GM12878 (cell line): Measurements from ENCODE around the gene PLPPR1. TPM values are rescaled to one million over a fixed set of nuclear protein-coding genes. Genes with fewer than 3 reads are reported as not detected.

Experiments used
- ATAC-seq: fragments of 200-7000 bp; cut with Tn5 transposase; 3 replicates; pipeline ENCODE4 v1.9.1; 2020; ENCODE audit warnings: mild to moderate bottlenecking, moderate library complexity
- BruUV-seq: library from RNA; stranded (reverse); fragments of 400-500 nt; replicated peaks from 2 replicates; lab custom pipeline; 2021; lab: Mats Ljungman, UMichigan
- CTCF ChIA-PET: fragments of 300-600 bp; sonication (Branson Sonifier 250); formaldehyde crosslinking; extraction: SDS; loops from one replicate; lab custom pipeline; 2021; ENCODE audit warnings: inconsistent platforms; lab: Yijun Ruan, JAX
- POLR2A ChIA-PET: fragments of 350-600 bp; formaldehyde crosslinking; extraction: SDS; loops from one replicate; lab custom pipeline; 2021; ENCODE audit warnings: inconsistent platforms; lab: Charles Lee
- RAD21 ChIA-PET: fragments of 300-600 bp; sonication (Branson Sonifier 250); formaldehyde crosslinking; loops from one replicate; lab custom pipeline; 2023; ENCODE audit warnings: antibody characterized with exemption; ENCODE audit not compliant: unreplicated experiment; lab: Charles Lee
- SMC1A ChIA-PET: fragments of 300-600 bp; sonication (Branson Sonifier 250); formaldehyde crosslinking; loops from one replicate; lab custom pipeline; 2023; ENCODE audit not compliant: unreplicated experiment, uncharacterized antibody; lab: Charles Lee
- DNase-seq: peaks from one replicate; pipeline ENCODE4 v3.0.0-alpha.2; 2011; ENCODE audit warnings: low read depth, low spot score
- FAIRE-seq: peaks from 3 replicates; lab custom pipeline; 2011; peaks lifted over from hg19 to GRCh38; lab: Jason Lieb, UNC
- H2AFZ ChIP-seq: 2 replicates; pipeline ENCODE4 v1.6.0; 2011; ENCODE audit warnings: low read depth, low read length, control low read depth; ENCODE audit not compliant: control insufficient read depth
- H3K27ac ChIP-seq: 2 replicates; pipeline ENCODE4 v1.5.1; 2011; ENCODE audit warnings: control low read depth; ENCODE audit not compliant: control insufficient read depth, insufficient read depth
- H3K27me3 ChIP-seq, 2 experiments: replicated peaks in 1 of 2; 2 replicates each; pipeline versions ENCODE4 v1.6.0 to v1.6.1; 2011; ENCODE audit warnings: low read length in 1 of 2; ENCODE audit not compliant: control insufficient read depth in 2 of 2, insufficient read depth in 2 of 2
- H3K36me3 ChIP-seq, 2 experiments: 2 replicates each; pipeline ENCODE4 v1.5.1; 2011; ENCODE audit warnings: low read length in 1 of 2; ENCODE audit not compliant: control insufficient read depth in 2 of 2, insufficient read depth in 2 of 2
- H3K4me1 ChIP-seq: 2 replicates; pipeline ENCODE4 v1.6.1; 2011; ENCODE audit warnings: mild to moderate bottlenecking, low read length, moderate library complexity, mixed read lengths; ENCODE audit not compliant: control insufficient read depth, insufficient read depth
- H3K4me2 ChIP-seq: 2 replicates; pipeline ENCODE4 v1.6.0; 2011; ENCODE audit warnings: control low read depth; ENCODE audit not compliant: control insufficient read depth, insufficient read depth
- H3K4me3 ChIP-seq: fragments of 200-600 bp; sonication (generic); 2 replicates; pipeline ENCODE4 v1.5.1; 2016
- H3K79me2 ChIP-seq: 2 replicates; pipeline ENCODE4 v1.6.0; 2011; ENCODE audit warnings: low read length; ENCODE audit not compliant: control insufficient read depth, insufficient read depth
- H3K9ac ChIP-seq: 2 replicates; pipeline ENCODE4 v1.8.0; 2011; ENCODE audit warnings: low read length, control low read depth, mixed read lengths; ENCODE audit not compliant: control insufficient read depth, insufficient read depth
- H3K9me3 ChIP-seq: replicated peaks from 3 replicates; pipeline ENCODE4 v1.5.1; 2011; ENCODE audit warnings: mild to moderate bottlenecking, low read length; ENCODE audit not compliant: control insufficient read depth, insufficient read depth
- H4K20me1 ChIP-seq: 2 replicates; pipeline ENCODE4 v1.6.0; 2011; ENCODE audit not compliant: control insufficient read depth, insufficient read depth
- ATF7 ChIP-seq: fragments of 450-650 bp; IDR thresholded peaks from 2 replicates; pipeline ENCODE4 v1.6.1; 2016; ENCODE audit warnings: low read depth, mild to moderate bottlenecking
- GATAD2B ChIP-seq: fragments of 450-650 bp; conservative IDR thresholded peaks from 2 replicates; pipeline ENCODE4 v1.6.1; 2017; ENCODE audit warnings: low read depth, mild to moderate bottlenecking, moderate library complexity
- MEF2B ChIP-seq: fragments of 450-650 bp; IDR thresholded peaks from 2 replicates; pipeline ENCODE4 v1.6.1; 2018; ENCODE audit warnings: mild to moderate bottlenecking, moderate library complexity; ENCODE audit not compliant: partially characterized antibody, poor library complexity, severe bottlenecking
- WGBS: methylation state at CpG from one replicate; pipeline ENCODE4 v1.1.6; 2016; ENCODE audit warnings: low lambda C conversion rate; ENCODE audit not compliant: insufficient replicate concordance, insufficient coverage; ENCODE audit errors: missing lambda C conversion rate; 5-methylcytosine and 5-hydroxymethylcytosine counted together
- in situ Hi-C: fragments of 300-500 bp; cut with MboI; formaldehyde crosslinking; loops from 9 replicates; pipeline ENCODE4 v1.14.3; 2018; ENCODE audit warnings: mixed read lengths
- intact Hi-C: fragments of 100-400 bp; cut with micrococcal nuclease; formaldehyde crosslinking; loops from one replicate; pipeline ENCODE4 v1.14.2; 2022; ENCODE audit not compliant: unreplicated experiment
- polyA plus RNA-seq, 11 experiments: library from polyadenylated mRNA; depleted of rRNA in 4 of 11; unstranded in 6 of 11; stranded (reverse) in 5 of 11; fragments of >200 nt; fragmentation: Nextera tagmentation in 4 of 11; fragmentation: Illumina TruSeq in 1 of 11; extraction: Ambion mirVana in 4 of 11; extraction: Trizol in 1 of 11; gene quantifications; 1 replicate in 1 of 11; 2 replicates in 10 of 11; pipeline versions ENCODE4 v1.2.1 to v1.2.3, GENCODE V29; 2011 to 2016; ENCODE audit warnings: inconsistent platforms in 2 of 11, missing spikeins in 2 of 11, low read depth in 1 of 11
- total RNA-seq, 4 experiments: library from RNA; depleted of rRNA in 3 of 4; stranded (reverse); fragments of >200 nt in 3 of 4; fragmentation: Illumina TruSeq in 1 of 4; extraction: Trizol in 1 of 4; gene quantifications; 2 replicates each; pipeline versions ENCODE4 v1.2.1 to v1.2.3, GENCODE V29; 2013 to 2021
- TF ChIP-seq, protein P1 (sequence below): IDR thresholded peaks from 2 replicates; pipeline ENCODE4 v1.6.1; 2012; ENCODE audit warnings: low read depth, low read length, improper control_type of control experiment
- TF ChIP-seq, protein P2 (sequence below): fragments of 450-650 bp; IDR thresholded peaks from 2 replicates; pipeline ENCODE4 v1.6.1; 2016; ENCODE audit warnings: mild to moderate bottlenecking

PLPPR1 gene
- total and polyA plus RNA-seq, 10 of the 15 experiments (the other 5 are each of a cell fraction or from before 2014, with no cell fraction given): 0.69 TPM; not detected in 9

DNA sequence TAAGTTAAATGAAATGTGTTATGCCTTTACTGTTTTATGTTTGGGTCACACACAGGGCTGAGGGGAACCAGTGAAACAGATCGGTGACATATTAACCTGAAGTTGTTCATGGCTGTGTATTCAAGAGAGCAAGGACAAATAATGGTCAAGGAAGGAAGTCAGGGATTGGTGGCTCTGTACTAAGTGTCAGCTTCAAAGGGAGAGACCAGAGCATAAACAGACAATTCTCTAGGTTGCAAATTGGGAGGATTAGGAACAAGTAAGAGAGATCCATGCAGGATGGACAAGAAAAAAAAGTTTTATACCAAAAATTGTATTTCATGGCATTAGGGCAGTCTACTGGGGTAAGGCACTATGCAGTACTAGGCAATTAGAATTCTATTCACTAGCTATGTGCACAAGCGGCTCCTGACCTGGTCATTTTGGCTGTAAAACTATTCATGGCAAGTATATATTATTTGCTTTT is 156.3 kb downstream of the PLPPR1 start:
- ChIA-PET SMC1A (interaction anchor here (1.3 kb wide), 1 partner anchor 40 kb away, joined by 3 read pairs; no protein-coding TSS in a partner anchor), RAD21 (no interaction called here), CTCF (no interaction called here)
- ATAC-seq (no peak), DNase-seq (no peak), FAIRE-seq (no peak)
- in situ Hi-C loops: no loop called here
- H3K4me2 ChIP-seq: no peak overlapping the region
- H3K4me1 ChIP-seq: no peaks in the 10 kb centered on the region
- H3K79me2 ChIP-seq: no peaks in the 10 kb centered on the region
- no peak overlapping the region for H3K9ac ChIP-seq
- no peak overlapping the region for H2AFZ ChIP-seq
- H3K9me3 ChIP-seq: no peaks in the 10 kb centered on the region
- no peaks in the 10 kb centered on the region; a peak in 1 of 4 replicates for H3K27me3 ChIP-seq
- BruUV-seq: no TSS peak
- TF ChIP-seq, protein P1, sequence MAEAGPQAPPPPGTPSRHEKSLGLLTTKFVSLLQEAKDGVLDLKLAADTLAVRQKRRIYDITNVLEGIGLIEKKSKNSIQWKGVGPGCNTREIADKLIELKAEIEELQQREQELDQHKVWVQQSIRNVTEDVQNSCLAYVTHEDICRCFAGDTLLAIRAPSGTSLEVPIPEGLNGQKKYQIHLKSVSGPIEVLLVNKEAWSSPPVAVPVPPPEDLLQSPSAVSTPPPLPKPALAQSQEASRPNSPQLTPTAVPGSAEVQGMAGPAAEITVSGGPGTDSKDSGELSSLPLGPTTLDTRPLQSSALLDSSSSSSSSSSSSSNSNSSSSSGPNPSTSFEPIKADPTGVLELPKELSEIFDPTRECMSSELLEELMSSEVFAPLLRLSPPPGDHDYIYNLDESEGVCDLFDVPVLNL: no peak
- TF ChIP-seq ATF7 (no peak), GATAD2B (no peak), MEF2B (no peak)
- TF ChIP-seq, protein P2, sequence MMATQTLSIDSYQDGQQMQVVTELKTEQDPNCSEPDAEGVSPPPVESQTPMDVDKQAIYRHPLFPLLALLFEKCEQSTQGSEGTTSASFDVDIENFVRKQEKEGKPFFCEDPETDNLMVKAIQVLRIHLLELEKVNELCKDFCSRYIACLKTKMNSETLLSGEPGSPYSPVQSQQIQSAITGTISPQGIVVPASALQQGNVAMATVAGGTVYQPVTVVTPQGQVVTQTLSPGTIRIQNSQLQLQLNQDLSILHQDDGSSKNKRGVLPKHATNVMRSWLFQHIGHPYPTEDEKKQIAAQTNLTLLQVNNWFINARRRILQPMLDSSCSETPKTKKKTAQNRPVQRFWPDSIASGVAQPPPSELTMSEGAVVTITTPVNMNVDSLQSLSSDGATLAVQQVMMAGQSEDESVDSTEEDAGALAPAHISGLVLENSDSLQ: no peak
- TF ChIP-seq, all 136 proteins: peak for 0
- H4K20me1 ChIP-seq: no peaks in the 10 kb centered on the region
- WGBS: 41% methylated on average over 2 of the region's 2 CpGs
- POLR2A ChIA-PET: no interaction called here
- intact Hi-C loops: no loop called here
- H3K4me3 ChIP-seq: no peak overlapping the region
- H3K27ac ChIP-seq: no peak overlapping the region
- no peaks in the 10 kb centered on the region for H3K36me3 ChIP-seq
